ENCODE results near the gene BCOR.

GRCh38 chrX:40030205-40030604, 67.6 kb downstream of the BCOR start:
- TF ChIP-seq POLR2A (IDR thresholded peaks at IDR 0.05) (no peak), CTCF (IDR thresholded peaks at IDR 0.05) (no peak)
